ENCODE data around the gene ALDH2. TPM values are rescaled to one million over a fixed set of nuclear protein-coding genes. Genes with fewer than 3 reads are reported as not detected.

Gene ALDH2
- total and polyA plus RNA-seq, 9 of the 15 experiments (the other 6 are each of a cell fraction or from before 2014, with no cell fraction given) = 1.9 to 22.5 (median 12.2) TPM

- TF ChIP-seq TRIM24 (IDR thresholded peaks at IDR 0.05) (0 out of 4 replicates have a peak, but pooled peaks of 1 of the 2 experiments have one; percentile 2), FOXK2 (conservative IDR thresholded peaks at IDR 0.05 in 1 of 2, IDR thresholded peaks at IDR 0.05 in 1 of 2; ENCODE audit: low read depth in 2 of 2) (peak in 1 of 2 experiments; percentile 21; a peak in 1 of 4 replicates), ZMIZ1 (IDR thresholded peaks at IDR 0.05; ENCODE audit: low read depth in 2 of 2, low read length in 2 of 2) (0 out of 4 replicates have a peak, but pooled peaks of 1 of the 2 experiments have one; percentile 2)
Measured at GRCh38 chr12:111841236-111841749, 74.6 kb downstream of the ALDH2 start (continued).

- H4K20me1 ChIP-seq (replicated peaks; ENCODE audit: control insufficient read depth, insufficient read depth, low read length) = 0 out of 2 replicates have a peak, but pooled peaks cover 4% of the 10 kb centered on the region
- ATAC-seq (peak; percentile 80), FAIRE-seq (peak; percentile 92), DNase-seq (ENCODE audit: extremely low read depth in 1 of 4, low spot score in 3 of 4) (peak; percentile 95 to 99 (median 97))
- H3K4me1 ChIP-seq (replicated peaks in 1 of 2; ENCODE audit: control insufficient read depth in 2 of 2, insufficient read depth in 2 of 2, low read length in 2 of 2) = peaks cover 23 to 36% of the 10 kb centered on the region in 2 experiments; a peak in 4 of 5 replicates
- H3K9me1 ChIP-seq (ENCODE audit: control insufficient read depth, insufficient read depth, low read length) = peaks cover 3% of the 10 kb centered on the region
- peak within 1 kb of the TSS; percentile 88 for H2AFZ ChIP-seq (ENCODE audit: low read depth, low read length)
- H3K9ac ChIP-seq (ENCODE audit: insufficient read depth in 1 of 2, low read depth in 2 of 2, low read length in 2 of 2) = peak within 1 kb of the TSS; percentile 94 to 98
- H3K4me3 ChIP-seq = peak within 1 kb of the TSS; percentile 85
- in situ Hi-C loops (cut with MboI) (no loop called here), intact Hi-C loops (cut with micrococcal nuclease) (loop anchor here (2.0 to 10.0 kb wide), 3 partner anchors 67 to 563 kb away; partner anchors contain the start of genes ERP29, RPL6 and TMEM116)
- no peaks in the 10 kb centered on the region for H3K9me3 ChIP-seq (replicated peaks; ENCODE audit: control insufficient read depth, insufficient read depth, low read depth, low read length)
- ChIA-PET POLR2A (interaction anchor here (0.6 to 2.1 kb wide), 17 partner anchors 11 to 1257 kb away, joined by 3 to 12 read pairs (median 3); partner anchors contain the start of genes ACAD10, BRAP, ERP29 and TMEM116), CTCF (ENCODE audit: low intra/inter-chr PET ratio) (no interaction called here)
- under 1% methylated on average over 50 of the region's 84 CpGs for WGBS (ENCODE audit: insufficient coverage, low coverage, missing lambda C conversion rate)
- no peaks in the 10 kb centered on the region for H3K27me3 ChIP-seq (ENCODE audit: control insufficient read depth in 2 of 2, insufficient read depth in 2 of 2, low read length in 2 of 2)
- H3K4me2 ChIP-seq (ENCODE audit: insufficient read depth, low read length) = peak within 1 kb of the TSS; percentile 98
- no TSS peak for BruUV-seq (replicated peaks)
- H3K79me2 ChIP-seq (ENCODE audit: control insufficient read depth, insufficient read depth, low read length) = peaks cover 77% of the 10 kb centered on the region
- H3K36me3 ChIP-seq (ENCODE audit: control insufficient read depth, insufficient read depth, low read length) = peaks cover 41% of the 10 kb centered on the region
- H3K27ac ChIP-seq (ENCODE audit: extremely low read depth, low read depth, low read length) = peak within 1 kb of the TSS; percentile 98
- TF ChIP-seq ZNF586 (CRISPR knock-in tag; conservative IDR thresholded peaks at IDR 0.05) (no peak), CTBP1 (IDR thresholded peaks at IDR 0.05; ENCODE audit: borderline replicate concordance) (peak; percentile 72; the same call in 1 of the 2 replicates), XRCC3 (IDR thresholded peaks at IDR 0.05) (no peak), COPS2 (conservative IDR thresholded peaks at IDR 0.05) (no peak), RBBP5 (IDR thresholded peaks at IDR 0.05; ENCODE audit: borderline replicate concordance, insufficient read depth, low read length, poor library complexity, severe bottlenecking) (peak; percentile 97), NCOA1 (IDR thresholded peaks at IDR 0.05; ENCODE audit: low read depth) (no peak), ZFP36 (IDR thresholded peaks at IDR 0.05; ENCODE audit: low read depth, low read length, partially characterized antibody) (no peak), POLR2B (IDR thresholded peaks at IDR 0.05; ENCODE audit: low read depth, partially characterized antibody) (peak; percentile 69), FOXJ3 (CRISPR knock-in tag; IDR thresholded peaks at IDR 0.05) (no peak), HNRNPH1 (optimal IDR thresholded peaks at IDR 0.05; ENCODE audit: low read depth, low read length) (no peak), HIVEP1 (CRISPR knock-in tag; IDR thresholded peaks at IDR 0.05) (no peak), CGGBP1 (CRISPR knock-in tag; IDR thresholded peaks at IDR 0.05) (0 out of 2 replicates have a peak, but pooled peaks have one; percentile 3), ZBTB17 (CRISPR knock-in tag; IDR thresholded peaks at IDR 0.05) (peak; percentile 85; the same call in 1 of the 2 replicates)
Measured at GRCh38 chr12:111841750-111842555, 75.2 kb downstream of the ALDH2 start, which contains the start of gene MAPKAPK5. MAPKAPK5 (plus strand) TSS chr12:111842228; CDS start chr12:111842734, 506 bp downstream.

Data from K562 (cell line).